ENCODE results near the gene CUL9. TPM values are rescaled to one million over a fixed set of nuclear protein-coding genes. Genes with fewer than 3 reads are reported as not detected.

The CUL9 gene
- polyA plus RNA-seq, 1 donor from 2014 or later: 65.0 TPM

- Histone ChIP-seq H3K9me3 (ENCODE audit: low read length) (no peaks in the 10 kb centered on the region), H3K9me2 (ENCODE audit: insufficient read depth, low read length) (no peaks in the 10 kb centered on the region), H3K27me3 (ENCODE audit: insufficient read depth, low read depth, low read length) (no peaks in the 10 kb centered on the region), H3F3A (ENCODE audit: insufficient read depth, low read length, poor library complexity, severe bottlenecking) (no peaks in the 10 kb centered on the region), H3K4me3 (ENCODE audit: low read length) (no peak overlapping the region), H3K4me2 (ENCODE audit: low read length) (no peak overlapping the region), H3K36me3 (ENCODE audit: insufficient read depth, low read length) (no peaks in the 10 kb centered on the region), H2AFZ (ENCODE audit: low read depth, low read length) (no peak overlapping the region), H3K27ac (ENCODE audit: low read length) (no peak overlapping the region), H4K20me1 (ENCODE audit: insufficient read depth) (no peaks in the 10 kb centered on the region), H3K9ac (ENCODE audit: low read length) (no peak overlapping the region), H3K79me2 (replicated peaks; ENCODE audit: insufficient read depth, low read length) (no peaks in the 10 kb centered on the region)
- TF ChIP-seq POLR2AphosphoS5 (IDR thresholded peaks at IDR 0.05): no peak
- TF ChIP-seq EZH2 (IDR thresholded peaks at IDR 0.05; ENCODE audit: borderline replicate concordance, insufficient read depth, low read length, poor library complexity, severe bottlenecking): no peak
- no peak for TF ChIP-seq EP300 (conservative IDR thresholded peaks at IDR 0.05; ENCODE audit: poor library complexity, severe bottlenecking)
- no peak for TF ChIP-seq TAF1 (IDR thresholded peaks at IDR 0.05; ENCODE audit: low read depth)
- no peak for TF ChIP-seq MXI1 (conservative IDR thresholded peaks at IDR 0.05; ENCODE audit: poor library complexity, severe bottlenecking)
Observed at GRCh38 chr6:43149265-43149664, 32.7 kb upstream of the CUL9 start.

GRCh38 chr6:43150051-43150751, 31.8 kb upstream of the CUL9 start:
- no peak overlapping the region for H3K4me3 ChIP-seq (ENCODE audit: low read length)
- no peak overlapping the region for H2AFZ ChIP-seq (ENCODE audit: low read depth, low read length)
- H4K20me1 ChIP-seq (ENCODE audit: insufficient read depth): no peaks in the 10 kb centered on the region
- no peak overlapping the region for H3K27ac ChIP-seq (ENCODE audit: low read length)
- H3K4me2 ChIP-seq (ENCODE audit: low read length): no peak overlapping the region
- no peaks in the 10 kb centered on the region for H3K36me3 ChIP-seq (ENCODE audit: insufficient read depth, low read length)
- no peaks in the 10 kb centered on the region for H3K9me2 ChIP-seq (ENCODE audit: insufficient read depth, low read length)
- no peaks in the 10 kb centered on the region for H3K9me3 ChIP-seq (ENCODE audit: low read length)
- H3K27me3 ChIP-seq (ENCODE audit: insufficient read depth, low read depth, low read length): no peaks in the 10 kb centered on the region
- no peak overlapping the region for H3K9ac ChIP-seq (ENCODE audit: low read length)
- no peaks in the 10 kb centered on the region for H3K79me2 ChIP-seq (replicated peaks; ENCODE audit: insufficient read depth, low read length)
- no peaks in the 10 kb centered on the region for H3F3A ChIP-seq (ENCODE audit: insufficient read depth, low read length, poor library complexity, severe bottlenecking)
- no peak for TF ChIP-seq EZH2 (IDR thresholded peaks at IDR 0.05; ENCODE audit: borderline replicate concordance, insufficient read depth, low read length, poor library complexity, severe bottlenecking)
- no peak for TF ChIP-seq MXI1 (conservative IDR thresholded peaks at IDR 0.05; ENCODE audit: poor library complexity, severe bottlenecking)
- no peak for TF ChIP-seq CTCF (IDR thresholded peaks at IDR 0.05; ENCODE audit: poor library complexity, severe bottlenecking)
- no peak for TF ChIP-seq REST (IDR thresholded peaks at IDR 0.05; ENCODE audit: borderline replicate concordance)
- no peak for TF ChIP-seq EP300 (conservative IDR thresholded peaks at IDR 0.05; ENCODE audit: poor library complexity, severe bottlenecking)
- no peak for TF ChIP-seq RAD21 (conservative IDR thresholded peaks at IDR 0.05)
- TF ChIP-seq TAF1 (IDR thresholded peaks at IDR 0.05; ENCODE audit: low read depth): no peak
- TF ChIP-seq SMC3 (conservative IDR thresholded peaks at IDR 0.05; ENCODE audit: poor library complexity): no peak
- no peak for TF ChIP-seq POLR2AphosphoS5 (IDR thresholded peaks at IDR 0.05)
